PC-3 (cell line): Measurements from ENCODE around the gene DAO. TPM values are rescaled to one million over a fixed set of nuclear protein-coding genes. Genes with fewer than 3 reads are reported as not detected.

Experiments used
- ATAC-seq: fragments of 200-7000 bp; cut with Tn5 transposase; 2 replicates; pipeline ENCODE4 v1.9.1; 2020; ENCODE audit warnings: mild to moderate bottlenecking, moderate library complexity
- Bru-seq: library from RNA; stranded (reverse); fragments of 400-500 nt; gene quantifications from one replicate; lab custom pipeline; 2021; lab: Mats Ljungman, UMichigan
- BruChase-seq, 2 experiments: library from RNA; stranded (reverse); fragments of 400-500 nt; gene quantifications; one replicate each; lab custom pipeline; 2021; lab: Mats Ljungman, UMichigan
- BruUV-seq: library from RNA; stranded (reverse); fragments of 400-500 nt; replicated peaks from 2 replicates; lab custom pipeline; 2021; lab: Mats Ljungman, UMichigan
- CTCF ChIA-PET: fragments of 300-600 bp; sonication (Branson Sonifier 250); formaldehyde crosslinking; loops from one replicate; lab custom pipeline; 2022; ENCODE audit warnings: antibody characterized with exemption; lab: Charles Lee
- POLR2A ChIA-PET: fragments of 300-600 bp; sonication (Branson Sonifier 250); formaldehyde crosslinking; loops from one replicate; lab custom pipeline; 2022; ENCODE audit warnings: antibody characterized with exemption; ENCODE audit not compliant: unreplicated experiment; lab: Charles Lee
- DNase-seq: peaks from one replicate; pipeline ENCODE4 v3.0.0-alpha.2; 2015
- H2AFZ ChIP-seq: fragments of 300-600 bp; sonication (generic); 2 replicates; pipeline ENCODE4 v1.6.0; 2016; ENCODE audit warnings: antibody characterized with exemption, low read length
- H3F3A ChIP-seq: fragments of 300-600 bp; sonication (generic); one replicate; pipeline ENCODE4 v1.6.0; 2017; ENCODE audit warnings: antibody characterized with exemption, low read length, control low read depth, mild to moderate bottlenecking; ENCODE audit not compliant: unreplicated experiment
- H3K27ac ChIP-seq: fragments of 300-600 bp; sonication (generic); 2 replicates; pipeline ENCODE4 v1.5.1; 2016; ENCODE audit warnings: mild to moderate bottlenecking, low read length
- H3K27me3 ChIP-seq: fragments of 300-600 bp; sonication (generic); 2 replicates; pipeline ENCODE4 v1.6.1; 2016; ENCODE audit warnings: low read length, mixed read lengths
- H3K36me3 ChIP-seq: fragments of 300-600 bp; sonication (generic); 2 replicates; pipeline ENCODE4 v1.6.1; 2016; ENCODE audit warnings: low read depth, mixed run types, low read length, mixed read lengths
- H3K4me1 ChIP-seq: fragments of 300-600 bp; sonication (generic); 2 replicates; pipeline ENCODE4 v1.5.1; 2016; ENCODE audit warnings: low read length; ENCODE audit not compliant: insufficient read depth
- H3K4me2 ChIP-seq: fragments of 300-600 bp; sonication (generic); 2 replicates; pipeline ENCODE4 v1.6.0; 2016; ENCODE audit warnings: low read length
- H3K4me3 ChIP-seq: fragments of 300-600 bp; sonication (generic); 2 replicates; pipeline ENCODE4 v1.5.1; 2016; ENCODE audit warnings: mild to moderate bottlenecking, low read length, mixed read lengths
- H3K79me2 ChIP-seq: fragments of 300-600 bp; sonication (generic); 2 replicates; pipeline ENCODE4 v1.6.1; 2017; ENCODE audit warnings: low read length, mixed read lengths
- H3K9ac ChIP-seq: fragments of 300-600 bp; sonication (generic); 2 replicates; pipeline ENCODE4 v1.6.0; 2016; ENCODE audit warnings: mild to moderate bottlenecking, low read length
- H3K9me2 ChIP-seq: fragments of 300-600 bp; sonication (generic); replicated peaks from 2 replicates; pipeline ENCODE4 v1.6.1; 2016; ENCODE audit warnings: mixed run types, low read length, mixed read lengths
- H3K9me3 ChIP-seq: fragments of 300-600 bp; sonication (generic); 2 replicates; pipeline ENCODE4 v1.6.1; 2016; ENCODE audit warnings: low read length, mixed read lengths
- H4K20me1 ChIP-seq: fragments of 300-600 bp; sonication (generic); 2 replicates; pipeline ENCODE4 v1.6.1; 2016; ENCODE audit warnings: low read length, mixed read lengths
- EZH2 ChIP-seq: fragments of 300-600 bp; sonication (generic); IDR thresholded peaks from one replicate; pipeline ENCODE4 v1.6.1; 2017; ENCODE audit warnings: antibody characterized with exemption, mild to moderate bottlenecking, low read length; ENCODE audit not compliant: unreplicated experiment
- EZH2phosphoT487 ChIP-seq: fragments of 300-600 bp; sonication (generic); IDR thresholded peaks from 2 replicates; pipeline ENCODE4 v1.6.1; 2018; ENCODE audit warnings: mild to moderate bottlenecking, antibody characterized with exemption, low read length, borderline replicate concordance
- intact Hi-C: fragments of 100-400 bp; cut with micrococcal nuclease; formaldehyde crosslinking; loops from 2 replicates; pipeline ENCODE4 v1.9.0; 2023
- long read RNA-seq: library from polyadenylated mRNA; unstranded; transcript quantifications from one replicate; pipeline ENCODE4 v2.0.0, GENCODE V29; 2021; ENCODE audit not compliant: unreplicated experiment
- total RNA-seq: library from RNA; depleted of rRNA; stranded (reverse); fragments of >200 nt; gene quantifications from 2 replicates; pipeline ENCODE4 v1.2.3, GENCODE V29; 2014; rRNA removed
- TF ChIP-seq, protein P1 (sequence below): fragments of 300-600 bp; sonication (generic); conservative IDR thresholded peaks from 2 replicates; pipeline ENCODE4 v1.5.1; 2017; ENCODE audit warnings: antibody characterized with exemption, low read depth, mild to moderate bottlenecking, low read length

Gene DAO
- total RNA-seq = not detected in 2 replicates
- percentile 13 among the genes with signal in this experiment for Bru-seq, nascent RNA
- percentile 11 among the genes with signal in this experiment for BruChase-seq, experiment 1, labeled RNA remaining after a 6-hour chase
- percentile 4 among the genes with signal in this experiment for BruChase-seq, experiment 2, labeled RNA remaining after a 2-hour chase
- long read RNA-seq = 0 reads

DNA sequence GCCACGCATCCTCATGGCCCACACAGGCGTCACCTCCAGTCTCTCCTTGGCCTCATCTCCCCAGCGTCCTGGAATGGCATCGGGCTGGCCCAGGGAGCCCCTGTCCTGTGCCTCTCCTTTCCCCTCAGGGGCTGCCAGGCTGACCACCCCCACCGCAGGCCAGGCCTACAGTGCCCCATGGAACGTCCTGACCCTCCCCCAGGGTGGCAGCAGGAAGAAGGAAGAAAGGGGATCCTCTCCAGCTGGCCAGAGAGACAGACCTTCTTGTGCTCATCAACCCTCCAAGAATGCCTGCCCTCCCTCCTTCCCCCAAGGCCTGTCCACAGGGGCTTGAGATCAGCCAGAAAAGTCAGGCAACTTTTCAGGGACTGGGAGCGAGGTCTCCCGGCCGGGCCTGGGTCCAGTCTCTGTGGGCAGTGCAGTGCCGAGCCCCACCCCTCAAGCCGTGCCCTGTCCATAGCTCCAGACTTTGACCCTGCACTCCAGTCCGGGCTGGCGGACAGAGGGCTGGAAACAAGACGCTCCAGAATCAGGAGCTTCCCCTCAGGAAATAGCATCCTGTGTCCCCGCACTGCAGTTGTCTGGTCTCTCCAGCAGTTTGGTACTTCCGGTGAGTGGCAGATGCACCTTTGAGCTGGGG, at the start of gene DAO:
Gene DAO (plus strand): TSS at position 478 of the 640 bp plus-strand sequence. CDS start 4,915 bp downstream, outside the sequence.
- no peak within 1 kb of the TSS for H3K27ac ChIP-seq
- H3K4me1 ChIP-seq = no peaks in the 10 kb centered on the region
- H3K4me3 ChIP-seq = no peak within 1 kb of the TSS
- CTCF ChIA-PET = no interaction called here
- no TSS peak for BruUV-seq
- H3K9me3 ChIP-seq = no peaks in the 10 kb centered on the region
- no peak within 1 kb of the TSS for H3K4me2 ChIP-seq
- POLR2A ChIA-PET = no interaction called here
- intact Hi-C loops = no loop called here
- H3K9ac ChIP-seq = no peak within 1 kb of the TSS
- no peaks in the 10 kb centered on the region for H3K36me3 ChIP-seq
- H3K9me2 ChIP-seq = no peaks in the 10 kb centered on the region
- DNase-seq = no peak
- H3F3A ChIP-seq = no peaks in the 10 kb centered on the region
- TF ChIP-seq EZH2 (no peak), EZH2phosphoT487 (no peak)
- TF ChIP-seq, protein P1, sequence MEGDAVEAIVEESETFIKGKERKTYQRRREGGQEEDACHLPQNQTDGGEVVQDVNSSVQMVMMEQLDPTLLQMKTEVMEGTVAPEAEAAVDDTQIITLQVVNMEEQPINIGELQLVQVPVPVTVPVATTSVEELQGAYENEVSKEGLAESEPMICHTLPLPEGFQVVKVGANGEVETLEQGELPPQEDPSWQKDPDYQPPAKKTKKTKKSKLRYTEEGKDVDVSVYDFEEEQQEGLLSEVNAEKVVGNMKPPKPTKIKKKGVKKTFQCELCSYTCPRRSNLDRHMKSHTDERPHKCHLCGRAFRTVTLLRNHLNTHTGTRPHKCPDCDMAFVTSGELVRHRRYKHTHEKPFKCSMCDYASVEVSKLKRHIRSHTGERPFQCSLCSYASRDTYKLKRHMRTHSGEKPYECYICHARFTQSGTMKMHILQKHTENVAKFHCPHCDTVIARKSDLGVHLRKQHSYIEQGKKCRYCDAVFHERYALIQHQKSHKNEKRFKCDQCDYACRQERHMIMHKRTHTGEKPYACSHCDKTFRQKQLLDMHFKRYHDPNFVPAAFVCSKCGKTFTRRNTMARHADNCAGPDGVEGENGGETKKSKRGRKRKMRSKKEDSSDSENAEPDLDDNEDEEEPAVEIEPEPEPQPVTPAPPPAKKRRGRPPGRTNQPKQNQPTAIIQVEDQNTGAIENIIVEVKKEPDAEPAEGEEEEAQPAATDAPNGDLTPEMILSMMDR = no peak
- H3K79me2 ChIP-seq = no peaks in the 10 kb centered on the region
- no peak for ATAC-seq
- no peaks in the 10 kb centered on the region for H4K20me1 ChIP-seq
- 0 out of 2 replicates have a peak, but pooled peaks cover 14% of the 10 kb centered on the region for H3K27me3 ChIP-seq
- no peak within 1 kb of the TSS for H2AFZ ChIP-seq

GRCh38 chr12:108831309-108831991, 48.4 kb upstream of the DAO start:
- ATAC-seq (no peak), DNase-seq (no peak)
- intact Hi-C loops = no loop called here
- Histone ChIP-seq H3K9me3 (no peaks in the 10 kb centered on the region), H3K4me2 (no peak overlapping the region), H3K27ac (no peak overlapping the region), H2AFZ (no peak overlapping the region), H3K36me3 (peaks cover 51% of the 10 kb centered on the region), H3K4me1 (peaks cover 18% of the 10 kb centered on the region), H3K9ac (no peak overlapping the region), H3K9me2 (no peaks in the 10 kb centered on the region), H3K79me2 (peaks cover 62% of the 10 kb centered on the region), H3K27me3 (no peaks in the 10 kb centered on the region), H4K20me1 (no peaks in the 10 kb centered on the region), H3F3A (peaks cover 4% of the 10 kb centered on the region), H3K4me3 (no peak overlapping the region)
- CTCF ChIA-PET = no interaction called here
- TF ChIP-seq EZH2 (no peak), EZH2phosphoT487 (no peak)
- TF ChIP-seq, protein P1 = no peak
- BruUV-seq = no TSS peak
- POLR2A ChIA-PET = no interaction called here
